NK-92 (cell line): ENCODE measurements around the gene TERT.
"Not testable (repeated sequence)": the region's sequence is repeated elsewhere in the genome, so short reads cannot be mapped to it uniquely, and the experiment has no call there.

Experiments
- DNase-seq: peaks from one replicate; lab custom pipeline; 2025; ENCODE audit not compliant: unreplicated experiment; lab: John Stamatoyannopoulos, UW

The TERT gene

DNA sequence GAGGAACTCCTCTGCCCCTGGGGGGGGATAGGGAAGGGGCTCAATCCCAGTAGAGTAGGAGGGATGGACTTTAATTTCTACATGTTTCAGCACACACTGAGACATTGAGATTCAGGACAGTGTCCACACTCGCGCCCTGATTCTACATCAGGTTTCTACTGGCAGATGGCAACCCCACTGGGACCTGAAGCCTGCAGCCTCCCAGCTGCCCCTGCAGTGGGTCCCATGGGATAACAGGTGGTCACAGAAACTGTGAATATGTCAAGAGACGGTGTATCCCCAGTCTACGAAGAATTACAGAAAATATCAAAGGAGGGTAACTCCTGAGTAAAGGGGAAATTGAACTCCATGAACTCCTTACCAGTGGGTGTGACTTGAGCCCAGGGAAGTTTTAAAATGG lies 2.4 kb upstream of the TERT start:
- no peak for DNase-seq

DNA sequence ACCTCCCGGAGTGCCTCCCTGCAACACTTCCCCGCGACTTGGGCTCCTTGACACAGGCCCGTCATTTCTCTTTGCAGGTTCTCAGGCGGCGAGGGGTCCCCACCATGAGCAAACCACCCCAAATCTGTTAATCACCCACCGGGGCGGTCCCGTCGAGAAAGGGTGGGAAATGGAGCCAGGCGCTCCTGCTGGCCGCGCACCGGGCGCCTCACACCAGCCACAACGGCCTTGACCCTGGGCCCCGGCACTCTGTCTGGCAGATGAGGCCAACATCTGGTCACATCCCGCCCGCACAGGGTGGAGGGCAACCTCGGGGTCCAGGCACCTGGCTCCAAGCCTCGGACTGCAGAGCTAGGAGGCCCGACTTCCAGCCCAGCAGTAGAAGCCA lies 776 bp upstream of the TERT start:
- DNase-seq, result no peak

DNA sequence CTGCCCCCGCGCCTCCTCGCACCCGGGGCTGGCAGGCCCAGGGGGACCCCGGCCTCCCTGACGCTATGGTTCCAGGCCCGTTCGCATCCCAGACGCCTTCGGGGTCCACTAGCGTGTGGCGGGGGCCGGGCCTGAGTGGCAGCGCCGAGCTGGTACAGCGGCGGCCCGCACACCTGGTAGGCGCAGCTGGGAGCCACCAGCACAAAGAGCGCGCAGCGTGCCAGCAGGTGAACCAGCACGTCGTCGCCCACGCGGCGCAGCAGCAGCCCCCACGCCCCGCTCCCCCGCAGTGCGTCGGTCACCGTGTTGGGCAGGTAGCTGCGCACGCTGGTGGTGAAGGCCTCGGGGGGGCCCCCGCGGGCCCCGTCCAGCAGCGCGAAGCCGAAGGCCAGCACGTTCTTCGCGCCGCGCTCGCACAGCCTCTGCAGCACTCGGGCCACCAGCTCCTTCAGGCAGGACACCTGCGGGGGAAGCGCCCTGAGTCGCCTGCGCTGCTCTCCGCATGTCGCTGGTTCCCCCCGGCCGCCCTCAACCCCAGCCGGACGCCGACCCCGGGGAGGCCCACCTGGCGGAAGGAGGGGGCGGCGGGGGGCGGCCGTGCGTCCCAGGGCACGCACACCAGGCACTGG lies 548 bp downstream of the TERT start:
- no peak for DNase-seq

DNA sequence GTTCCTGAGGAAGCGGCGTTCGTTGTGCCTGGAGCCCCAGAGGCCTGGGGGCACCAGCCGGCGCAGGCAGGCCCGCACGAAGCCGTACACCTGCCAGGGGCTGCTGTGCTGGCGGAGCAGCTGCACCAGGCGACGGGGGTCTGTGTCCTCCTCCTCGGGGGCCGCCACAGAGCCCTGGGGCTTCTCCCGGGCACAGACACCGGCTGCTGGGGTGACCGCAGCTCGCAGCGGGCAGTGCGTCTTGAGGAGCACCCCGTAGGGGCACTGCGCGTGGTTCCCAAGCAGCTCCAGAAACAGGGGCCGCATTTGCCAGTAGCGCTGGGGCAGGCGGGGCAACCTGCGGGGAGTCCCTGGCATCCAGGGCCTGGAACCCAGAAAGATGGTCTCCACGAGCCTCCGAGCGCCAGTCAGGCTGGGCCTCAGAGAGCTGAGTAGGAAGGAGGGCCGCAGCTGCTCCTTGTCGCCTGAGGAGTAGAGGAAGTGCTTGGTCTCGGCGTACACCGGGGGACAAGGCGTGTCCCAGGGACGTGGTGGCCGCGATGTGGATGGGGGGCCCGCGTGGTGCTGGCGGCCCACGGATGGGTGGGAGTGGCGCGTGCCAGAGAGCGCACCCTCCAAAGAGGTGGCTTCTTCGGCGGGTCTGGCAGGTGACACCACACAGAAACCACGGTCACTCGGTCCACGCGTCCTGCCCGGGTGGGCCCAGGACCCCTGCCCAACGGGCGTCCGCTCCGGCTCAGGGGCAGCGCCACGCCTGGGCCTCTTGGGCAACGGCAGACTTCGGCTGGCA lies 1.3 kb downstream of the TERT start:
- no peak for DNase-seq

GRCh38 chr5:1292846-1293415 lies 1.9 kb downstream of the TERT start:
- no peak for DNase-seq

- DNase-seq, result no peak
Observed at GRCh38 chr5:1292139-1292538, 2.7 kb downstream of the TERT start.

- DNase-seq, result no peak
Observed at GRCh38 chr5:1291611-1292080, 3.2 kb downstream of the TERT start.

- DNase-seq, result not testable (repeated sequence)
Observed at GRCh38 chr5:1290956-1291355, 3.9 kb downstream of the TERT start.

DNA sequence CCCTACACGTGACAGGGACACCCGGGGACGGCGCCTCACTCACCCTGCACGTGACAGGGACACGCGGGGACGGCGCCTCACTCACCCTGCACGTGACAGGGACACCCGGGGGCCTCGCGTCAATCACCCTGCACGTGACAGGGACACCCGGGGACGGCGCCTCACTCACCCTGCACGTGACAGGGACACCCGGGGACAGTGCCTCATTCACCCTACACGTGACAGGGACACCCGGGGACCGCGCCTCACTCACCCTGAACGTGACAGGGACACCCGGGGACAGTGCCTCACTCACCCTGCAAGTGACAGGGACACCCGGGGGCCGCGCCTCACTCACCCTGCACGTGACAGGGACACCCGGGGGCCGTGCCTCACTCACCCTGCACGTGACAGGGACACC lies 5.3 kb downstream of the TERT start:
- DNase-seq, result not testable (repeated sequence)

DNA sequence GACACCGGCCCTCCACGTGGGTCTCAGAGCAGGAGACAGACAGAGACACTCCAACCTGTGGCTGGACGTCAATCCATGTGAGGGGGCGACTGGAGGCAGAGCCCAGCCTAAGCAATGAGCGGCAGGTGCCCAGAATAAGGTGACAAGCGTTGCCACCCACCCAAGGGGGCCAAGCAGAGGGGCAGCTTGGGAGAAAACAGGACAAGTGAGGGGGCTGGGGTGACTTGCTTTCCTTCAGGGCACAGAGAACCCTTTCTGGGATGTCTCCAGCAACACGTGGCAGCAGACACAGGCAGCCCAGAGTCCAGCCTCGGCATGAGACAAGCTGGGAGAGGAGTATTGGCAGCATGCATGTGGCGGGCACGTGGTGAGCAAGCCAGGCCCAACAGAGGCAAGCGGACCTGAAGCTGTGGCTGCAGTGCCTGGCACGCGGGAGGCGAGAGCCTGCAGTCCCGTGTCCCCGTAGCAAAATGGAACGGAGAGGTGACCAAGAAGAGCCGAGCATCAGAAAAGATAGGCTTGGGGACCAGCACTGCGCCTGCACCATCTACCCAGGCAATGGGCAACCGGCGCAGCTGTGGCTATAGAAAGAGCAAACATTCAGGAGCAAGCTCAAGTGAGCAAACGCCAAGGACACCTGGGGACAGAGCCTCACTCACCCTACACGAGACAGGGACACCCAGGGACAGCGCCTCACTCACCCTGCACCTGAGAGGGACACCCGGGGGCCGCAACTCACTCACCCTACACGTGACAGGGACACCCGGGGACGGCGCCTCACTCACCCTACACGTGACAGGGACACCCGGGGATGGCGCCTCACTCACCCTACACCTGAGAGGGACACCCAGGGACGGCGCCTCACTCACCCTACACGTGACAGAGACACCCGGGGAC lies 6.2 kb downstream of the TERT start:
- no peak for DNase-seq

- no peak for DNase-seq
Observed at GRCh38 chr5:1285883-1286291, 9.0 kb downstream of the TERT start.

- DNase-seq, result no peak
Observed at GRCh38 chr5:1285141-1285540, 9.7 kb downstream of the TERT start.

- DNase-seq, result not testable (repeated sequence)
Observed at GRCh38 chr5:1284336-1284970, 10.4 kb downstream of the TERT start.

DNA sequence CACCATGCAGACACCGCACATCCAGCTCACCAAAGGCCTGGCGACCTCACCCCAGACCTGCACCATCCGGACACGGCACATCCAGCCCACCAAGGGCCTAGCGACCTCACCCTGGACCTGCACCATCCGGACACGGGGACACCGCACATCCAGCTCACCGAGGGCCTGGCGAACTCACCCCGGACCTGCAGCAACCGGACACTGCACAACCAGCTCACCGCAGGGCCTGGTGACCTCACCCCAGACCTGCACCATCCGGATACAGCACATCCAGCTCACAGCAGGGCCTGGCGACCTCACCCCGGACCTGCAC lies 11.2 kb downstream of the TERT start:
- DNase-seq, result not testable (repeated sequence)

- not testable (repeated sequence) for DNase-seq
Observed at GRCh38 chr5:1282993-1283728, 11.7 kb downstream of the TERT start.

- DNase-seq, result no peak
Observed at GRCh38 chr5:1282131-1282992, 12.5 kb downstream of the TERT start.

DNA sequence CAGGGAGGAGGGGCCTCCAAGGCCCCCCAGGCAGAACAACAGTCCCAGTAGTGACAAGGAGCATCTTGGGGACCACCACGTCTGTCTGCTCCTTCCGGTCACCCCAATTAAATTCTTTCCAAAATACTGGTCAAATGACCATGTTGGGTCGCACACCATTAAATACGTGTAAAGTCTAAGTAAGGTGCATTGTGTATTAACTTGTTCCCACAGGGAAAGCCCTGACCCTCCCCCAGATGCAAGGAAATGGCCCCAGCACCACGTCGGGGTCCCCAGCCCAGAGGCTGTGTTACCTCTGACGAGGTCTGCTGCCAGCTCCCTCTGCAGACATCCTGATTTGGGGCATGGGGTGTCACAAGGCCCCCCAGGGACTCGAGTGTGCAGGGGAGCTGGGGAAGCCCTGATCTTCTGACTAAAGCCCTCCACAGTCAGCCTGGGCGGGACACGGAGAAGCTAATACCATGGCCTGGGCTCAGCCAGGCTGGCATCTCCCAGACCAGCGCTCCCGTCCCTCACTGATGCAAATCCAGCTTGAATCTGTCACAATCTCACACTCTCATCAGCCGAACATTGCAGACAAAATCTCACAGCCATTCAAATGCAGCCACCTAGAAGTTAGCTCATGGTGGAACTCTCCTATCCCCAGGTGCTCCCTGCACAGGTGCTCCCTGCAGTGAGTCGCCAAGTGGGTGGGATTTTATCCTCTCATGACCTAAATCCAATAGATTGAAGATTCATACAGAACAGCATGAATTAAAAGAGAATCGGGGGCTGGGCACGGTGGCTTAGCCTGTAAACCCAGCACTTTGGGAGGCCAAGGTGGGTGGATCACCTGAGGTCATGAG lies 13.6 kb downstream of the TERT start:
- DNase-seq, result no peak
